HuH-7 (cell line): ENCODE results near the gene HS1BP3.
A peak's percentile ranks its signal among the peaks of the same experiment; 100 is the strongest.

ENCODE experiments used
- DNase-seq: peaks from one replicate; pipeline ENCODE4 v3.0.0; 2011; ENCODE audit warnings: low spot score

Gene HS1BP3

GRCh38 chr2:20650877-20651730 is at the start of gene HS1BP3:
TSS of gene HS1BP3 (minus strand) at chr2:20651098. CDS start at chr2:20651063, 35 bp downstream.
- DNase-seq: peak; percentile 89

GRCh38 chr2:20698916-20699613 is 48.2 kb upstream of the HS1BP3 start:
- no peak for DNase-seq

GRCh38 chr2:20697322-20697934 is 46.5 kb upstream of the HS1BP3 start:
- DNase-seq: no peak

- no peak for DNase-seq
Measured at GRCh38 chr2:20696366-20696765, 45.5 kb upstream of the HS1BP3 start.

GRCh38 chr2:20693317-20693716 is 42.4 kb upstream of the HS1BP3 start:
- DNase-seq: no peak

GRCh38 chr2:20692081-20692480 is 41.2 kb upstream of the HS1BP3 start:
- no peak for DNase-seq

GRCh38 chr2:20691076-20691734 is 40.3 kb upstream of the HS1BP3 start:
- DNase-seq: no peak

GRCh38 chr2:20689428-20690264 is 38.7 kb upstream of the HS1BP3 start:
- DNase-seq: no peak

- no peak for DNase-seq
Measured at GRCh38 chr2:20687260-20687832, 36.4 kb upstream of the HS1BP3 start.

- no peak for DNase-seq
Measured at GRCh38 chr2:20684581-20685063, 33.7 kb upstream of the HS1BP3 start.

- DNase-seq: peak; percentile 56
Measured at GRCh38 chr2:20682167-20682920, 31.4 kb upstream of the HS1BP3 start.

GRCh38 chr2:20680744-20681375 is 30.0 kb upstream of the HS1BP3 start:
- no peak for DNase-seq

GRCh38 chr2:20678780-20679179 is 27.9 kb upstream of the HS1BP3 start:
- DNase-seq: no peak

- no peak for DNase-seq
Measured at GRCh38 chr2:20678086-20678395, 27.1 kb upstream of the HS1BP3 start.

GRCh38 chr2:20677301-20678085 is 26.6 kb upstream of the HS1BP3 start:
- no peak for DNase-seq

- peak; percentile 89 for DNase-seq
Measured at GRCh38 chr2:20676353-20677215, 25.7 kb upstream of the HS1BP3 start.

- DNase-seq: peak; percentile 82
Measured at GRCh38 chr2:20675701-20676352, 24.9 kb upstream of the HS1BP3 start.
